ENCODE data around the gene FAM90A1. TPM values are rescaled to one million over a fixed set of nuclear protein-coding genes. Genes with fewer than 3 reads are reported as not detected.
"Not testable (repeated sequence)": the region's sequence is repeated elsewhere in the genome, so short reads cannot be mapped to it uniquely, and the experiment has no call there.

FAM90A1 gene, protein sequence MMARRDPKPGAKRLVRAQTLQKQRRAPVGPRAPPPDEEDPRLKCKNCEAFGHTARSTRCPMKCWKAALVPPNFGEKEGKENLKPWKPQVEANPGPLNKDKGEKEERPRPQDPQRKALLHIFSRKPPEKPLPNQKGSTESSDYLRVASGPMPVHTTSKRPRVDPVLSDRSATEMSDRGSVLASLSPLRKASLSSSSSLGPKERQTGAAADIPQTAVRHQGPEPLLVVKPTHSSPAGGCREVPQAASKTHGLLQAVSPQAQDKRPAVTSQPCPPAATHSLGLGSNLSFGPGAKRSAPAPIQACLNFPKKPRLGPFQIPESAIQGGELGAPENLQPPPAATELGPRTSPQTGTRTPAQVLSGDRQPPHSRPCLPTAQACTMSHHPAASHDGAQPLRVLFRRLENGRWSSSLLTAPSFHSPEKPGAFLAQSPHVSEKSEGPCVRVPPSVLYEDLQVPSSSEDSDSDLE
- polyA plus RNA-seq, result under 1 TPM in 3 of 4 donors, not detected in 1; 0.27 to 0.65 (median 0.45) TPM
- long read RNA-seq, donor 1, result 0 reads
- long read RNA-seq, donor 2, result 0 reads
- long read RNA-seq, donor 3, result 0 reads
- long read RNA-seq, donor 4, result 0 reads
- long read RNA-seq, donor 5, result 0 reads
- long read RNA-seq, donor 6, result 0 reads
- long read RNA-seq, donor 7, result 0 reads
- long read RNA-seq, donor 8, result 0 reads
- long read RNA-seq, donor 9, result 0 reads
- long read RNA-seq, donor 10, result 0 reads

DNA sequence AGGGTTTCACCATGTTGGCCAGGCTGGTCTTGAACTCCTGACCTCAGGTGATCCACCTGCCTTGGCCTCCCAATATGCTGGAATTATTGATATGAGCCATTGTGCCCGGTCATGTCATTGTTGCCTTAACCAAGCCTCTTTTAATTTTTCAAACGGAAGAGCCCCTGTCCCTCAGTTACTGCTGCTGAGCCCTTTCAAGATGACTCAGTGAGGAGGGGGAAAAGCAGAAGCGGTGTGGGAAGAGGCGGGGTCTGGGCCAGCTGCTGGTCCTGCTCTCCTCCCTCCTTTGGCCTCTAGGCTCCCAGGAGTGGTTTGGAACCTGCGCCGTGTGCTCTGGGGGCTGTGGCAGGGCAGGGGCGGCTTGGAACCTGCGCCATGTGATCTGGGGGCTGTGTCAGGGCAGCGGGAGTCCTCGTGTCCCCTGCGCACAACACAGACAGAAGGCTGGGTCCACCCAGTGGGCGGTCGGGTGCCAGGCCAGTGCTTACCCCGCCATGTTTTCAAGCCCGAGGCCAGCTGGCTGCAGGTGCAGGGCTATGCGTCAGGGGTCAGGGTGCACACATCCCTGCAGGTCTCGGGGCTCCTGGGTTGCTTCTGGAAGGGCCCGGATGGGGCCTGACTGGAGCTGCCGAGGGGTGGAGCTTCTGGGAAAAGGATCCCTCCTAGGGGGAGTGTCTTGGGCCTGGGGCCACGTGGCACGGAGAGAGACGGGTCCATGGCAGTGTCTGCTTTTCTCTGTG is at the start of gene FAM90A1:
Gene FAM90A1 (minus strand): TSS at position 627 of the 740 bp plus-strand sequence. CDS start 2,786 bp downstream, outside the sequence.
- H3K36me3 ChIP-seq (ENCODE audit: control insufficient read depth in 3 of 3, insufficient read depth in 2 of 3, low read depth in 1 of 3, low read length in 3 of 3); H3K9me3 ChIP-seq (ENCODE audit: control insufficient read depth in 2 of 2, insufficient read depth in 1 of 2, low read depth in 1 of 2, low read length in 1 of 2); FAIRE-seq; H3K27me3 ChIP-seq (ENCODE audit: control insufficient read depth in 3 of 3, insufficient read depth in 3 of 3, low read length in 3 of 3); H3K4me1 ChIP-seq (ENCODE audit: control insufficient read depth in 3 of 3, insufficient read depth in 2 of 3, low read depth in 1 of 3, low read length in 2 of 3): not testable (repeated sequence)
- peak within 1 kb of the TSS in 2 of 3 donors; percentile 11 to 34 for H3K4me3 ChIP-seq (ENCODE audit: low read depth in 1 of 3, low read length in 3 of 3)
- DNase-seq, result peak; percentile 24 to 50
- peak within 1 kb of the TSS in 1 of 3 donors; percentile 62 for H3K27ac ChIP-seq (ENCODE audit: low read depth in 1 of 3, low read length in 2 of 3)
- WGBS, 3 donors, result 55 to 70% (median 66%) methylated on average over 20 to 22 of the region's 22 CpGs

- not testable (repeated sequence) for H3K27me3 ChIP-seq (ENCODE audit: control insufficient read depth in 3 of 3, insufficient read depth in 3 of 3, low read length in 3 of 3); H3K27ac ChIP-seq (ENCODE audit: low read depth in 1 of 3, low read length in 2 of 3); H3K36me3 ChIP-seq (ENCODE audit: control insufficient read depth in 3 of 3, insufficient read depth in 2 of 3, low read depth in 1 of 3, low read length in 3 of 3); H3K9me3 ChIP-seq (ENCODE audit: control insufficient read depth in 2 of 2, insufficient read depth in 1 of 2, low read depth in 1 of 2, low read length in 1 of 2); DNase-seq; FAIRE-seq; H3K4me3 ChIP-seq (ENCODE audit: low read depth in 1 of 3, low read length in 3 of 3); H3K4me1 ChIP-seq (ENCODE audit: control insufficient read depth in 3 of 3, insufficient read depth in 2 of 3, low read depth in 1 of 3, low read length in 2 of 3)
- 75 to 100% methylated on average over 1 of the region's 2 CpGs; no CpG with 5 or more reads in 1 of the 3 donors for WGBS, 3 donors
Measured at GRCh38 chr12:8276397-8276796, 49.0 kb upstream of the FAM90A1 start.

DNA sequence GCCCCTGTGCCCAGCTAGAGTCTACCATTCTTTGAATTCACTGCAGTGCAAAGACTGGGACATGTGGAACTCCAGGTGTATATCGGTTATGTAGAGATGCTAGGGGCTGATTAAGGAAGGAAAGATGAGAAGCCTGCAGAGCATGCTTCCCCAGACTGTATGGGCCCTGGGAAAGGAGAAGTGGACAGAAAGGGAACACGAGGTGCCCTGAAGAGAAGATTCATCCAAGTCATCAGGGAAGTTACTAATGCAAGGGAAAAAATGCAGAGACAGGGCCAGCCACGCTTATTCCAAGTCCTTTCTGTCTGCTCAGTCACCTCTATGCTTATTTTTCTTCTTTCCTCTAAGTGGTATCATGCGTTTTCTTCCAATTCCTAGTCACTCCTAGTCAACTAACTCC is 39.3 kb upstream of the FAM90A1 start:
- DNase-seq; H3K36me3 ChIP-seq (ENCODE audit: control insufficient read depth in 3 of 3, insufficient read depth in 2 of 3, low read depth in 1 of 3, low read length in 3 of 3); H3K27me3 ChIP-seq (ENCODE audit: control insufficient read depth in 3 of 3, insufficient read depth in 3 of 3, low read length in 3 of 3); H3K4me3 ChIP-seq (ENCODE audit: low read depth in 1 of 3, low read length in 3 of 3); H3K27ac ChIP-seq (ENCODE audit: low read depth in 1 of 3, low read length in 2 of 3); H3K4me1 ChIP-seq (ENCODE audit: control insufficient read depth in 3 of 3, insufficient read depth in 2 of 3, low read depth in 1 of 3, low read length in 2 of 3); FAIRE-seq; H3K9me3 ChIP-seq (ENCODE audit: control insufficient read depth in 2 of 2, insufficient read depth in 1 of 2, low read depth in 1 of 2, low read length in 1 of 2): not testable (repeated sequence)
- 73 to 84% (median 81%) methylated on average over 3 to 4 of the region's 4 CpGs for WGBS, 3 donors

- not testable (repeated sequence) for H3K4me1 ChIP-seq (ENCODE audit: control insufficient read depth in 3 of 3, insufficient read depth in 2 of 3, low read depth in 1 of 3, low read length in 2 of 3); H3K27me3 ChIP-seq (ENCODE audit: control insufficient read depth in 3 of 3, insufficient read depth in 3 of 3, low read length in 3 of 3); DNase-seq; H3K4me3 ChIP-seq (ENCODE audit: low read depth in 1 of 3, low read length in 3 of 3); H3K27ac ChIP-seq (ENCODE audit: low read depth in 1 of 3, low read length in 2 of 3); FAIRE-seq; H3K36me3 ChIP-seq (ENCODE audit: control insufficient read depth in 3 of 3, insufficient read depth in 2 of 3, low read depth in 1 of 3, low read length in 3 of 3); H3K9me3 ChIP-seq (ENCODE audit: control insufficient read depth in 2 of 2, insufficient read depth in 1 of 2, low read depth in 1 of 2, low read length in 1 of 2)
- 72 to 83% (median 80%) methylated on average over 7 of the region's 7 CpGs for WGBS, 3 donors
Measured at GRCh38 chr12:8264236-8264635, 36.8 kb upstream of the FAM90A1 start.

GRCh38 chr12:8261111-8261554 is 33.7 kb upstream of the FAM90A1 start:
- not testable (repeated sequence) for H3K4me3 ChIP-seq (ENCODE audit: low read depth in 1 of 3, low read length in 3 of 3); H3K9me3 ChIP-seq (ENCODE audit: control insufficient read depth in 2 of 2, insufficient read depth in 1 of 2, low read depth in 1 of 2, low read length in 1 of 2); H3K27me3 ChIP-seq (ENCODE audit: control insufficient read depth in 3 of 3, insufficient read depth in 3 of 3, low read length in 3 of 3); H3K27ac ChIP-seq (ENCODE audit: low read depth in 1 of 3, low read length in 2 of 3); H3K4me1 ChIP-seq (ENCODE audit: control insufficient read depth in 3 of 3, insufficient read depth in 2 of 3, low read depth in 1 of 3, low read length in 2 of 3); FAIRE-seq; DNase-seq; H3K36me3 ChIP-seq (ENCODE audit: control insufficient read depth in 3 of 3, insufficient read depth in 2 of 3, low read depth in 1 of 3, low read length in 3 of 3)
- WGBS, 3 donors, result 47 to 63% (median 52%) methylated on average over 14 of the region's 14 CpGs

GRCh38 chr12:8256356-8256755 is 28.9 kb upstream of the FAM90A1 start:
- not testable (repeated sequence) for DNase-seq; H3K4me1 ChIP-seq (ENCODE audit: control insufficient read depth in 3 of 3, insufficient read depth in 2 of 3, low read depth in 1 of 3, low read length in 2 of 3); H3K27me3 ChIP-seq (ENCODE audit: control insufficient read depth in 3 of 3, insufficient read depth in 3 of 3, low read length in 3 of 3); H3K9me3 ChIP-seq (ENCODE audit: control insufficient read depth in 2 of 2, insufficient read depth in 1 of 2, low read depth in 1 of 2, low read length in 1 of 2); H3K27ac ChIP-seq (ENCODE audit: low read depth in 1 of 3, low read length in 2 of 3); H3K36me3 ChIP-seq (ENCODE audit: control insufficient read depth in 3 of 3, insufficient read depth in 2 of 3, low read depth in 1 of 3, low read length in 3 of 3); H3K4me3 ChIP-seq (ENCODE audit: low read depth in 1 of 3, low read length in 3 of 3); FAIRE-seq
- WGBS, 3 donors, result 64 to 73% (median 72%) methylated on average over 5 of the region's 5 CpGs

DNA sequence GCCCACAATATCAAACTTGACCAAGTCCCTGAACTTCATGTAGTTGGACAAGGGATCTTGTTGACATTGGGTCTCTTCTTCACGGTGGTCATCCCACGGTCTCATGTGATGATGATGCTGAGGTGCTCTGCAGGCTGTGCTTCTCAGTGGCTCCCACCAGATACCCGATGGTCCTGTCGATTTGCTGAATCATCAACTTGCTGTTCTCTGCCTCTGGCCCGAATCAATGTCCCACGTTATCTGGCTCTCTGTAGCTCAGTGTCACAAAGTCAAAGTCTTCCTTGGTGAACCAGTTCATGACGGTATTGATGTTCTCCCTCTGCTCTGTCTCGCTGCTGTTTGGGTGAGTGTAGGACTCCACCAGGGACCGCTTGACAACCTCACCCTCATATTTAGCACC is 27.3 kb upstream of the FAM90A1 start:
- H3K4me1 ChIP-seq (ENCODE audit: control insufficient read depth in 3 of 3, insufficient read depth in 2 of 3, low read depth in 1 of 3, low read length in 2 of 3); H3K36me3 ChIP-seq (ENCODE audit: control insufficient read depth in 3 of 3, insufficient read depth in 2 of 3, low read depth in 1 of 3, low read length in 3 of 3); DNase-seq; H3K4me3 ChIP-seq (ENCODE audit: low read depth in 1 of 3, low read length in 3 of 3); FAIRE-seq; H3K27me3 ChIP-seq (ENCODE audit: control insufficient read depth in 3 of 3, insufficient read depth in 3 of 3, low read length in 3 of 3); H3K27ac ChIP-seq (ENCODE audit: low read depth in 1 of 3, low read length in 2 of 3); H3K9me3 ChIP-seq (ENCODE audit: control insufficient read depth in 2 of 2, insufficient read depth in 1 of 2, low read depth in 1 of 2, low read length in 1 of 2): not testable (repeated sequence)
- 87 to 93% (median 91%) methylated on average over 9 of the region's 9 CpGs for WGBS, 3 donors

DNA sequence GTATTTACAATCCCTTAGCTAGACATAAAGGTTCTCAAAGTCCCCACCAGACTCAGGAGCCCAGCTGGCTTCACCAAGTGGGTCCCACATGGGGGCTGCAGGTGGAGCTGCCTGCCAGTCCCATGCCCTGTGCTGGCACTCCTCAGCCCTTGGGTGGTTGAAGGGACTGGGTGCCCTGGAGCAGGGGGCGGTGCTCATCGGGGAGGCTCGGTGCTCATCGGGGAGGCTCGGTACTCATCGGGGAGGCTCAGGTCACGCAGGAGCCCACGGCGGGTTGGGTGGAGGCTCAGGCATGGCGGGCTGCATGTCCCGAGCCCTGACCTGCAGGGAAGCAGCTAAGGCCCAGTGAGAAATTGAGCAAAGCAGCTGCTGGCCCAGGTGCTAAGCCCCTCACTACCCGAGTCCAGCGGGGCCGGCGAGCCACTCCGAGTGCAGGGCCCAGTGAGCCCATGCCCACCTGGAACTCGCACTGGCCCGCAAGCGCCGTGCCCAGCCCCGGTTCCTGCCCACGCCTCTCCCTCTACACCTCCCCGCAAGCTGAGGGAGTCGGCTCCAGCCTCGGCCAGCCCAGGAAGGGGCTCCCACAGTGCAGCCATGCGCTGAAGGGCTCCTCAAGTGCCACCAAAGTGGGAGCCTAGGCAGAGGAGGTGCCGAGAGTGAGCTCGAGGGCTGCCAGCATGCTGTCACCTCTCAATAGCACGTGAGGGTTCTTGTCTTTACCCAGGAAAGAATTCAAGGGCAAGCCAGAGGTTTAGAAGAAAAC is 24.8 kb upstream of the FAM90A1 start:
- not testable (repeated sequence) for FAIRE-seq; H3K27ac ChIP-seq (ENCODE audit: low read depth in 1 of 3, low read length in 2 of 3); H3K4me3 ChIP-seq (ENCODE audit: low read depth in 1 of 3, low read length in 3 of 3); H3K36me3 ChIP-seq (ENCODE audit: control insufficient read depth in 3 of 3, insufficient read depth in 2 of 3, low read depth in 1 of 3, low read length in 3 of 3); H3K9me3 ChIP-seq (ENCODE audit: control insufficient read depth in 2 of 2, insufficient read depth in 1 of 2, low read depth in 1 of 2, low read length in 1 of 2); H3K27me3 ChIP-seq (ENCODE audit: control insufficient read depth in 3 of 3, insufficient read depth in 3 of 3, low read length in 3 of 3); H3K4me1 ChIP-seq (ENCODE audit: control insufficient read depth in 3 of 3, insufficient read depth in 2 of 3, low read depth in 1 of 3, low read length in 2 of 3); DNase-seq
- WGBS, 3 donors, result 87 to 93% (median 88%) methylated on average over 23 to 28 of the region's 29 CpGs

Data from small intestine (tissue), 16 donors.